GM18505 (cell line): ENCODE data around the gene MAL.

Experiments
- ATAC-seq: cut with Tn5 transposase; IDR thresholded peaks from one replicate; pipeline ENCODE4 v1.9.1; 2021; ENCODE audit not compliant: unreplicated experiment
- POLR2A ChIP-seq: IDR thresholded peaks from 4 replicates; pipeline ENCODE4 v1.6.1; 2011; ENCODE audit warnings: borderline replicate concordance; ENCODE audit not compliant: insufficient read depth, insufficient read length; ENCODE audit errors: extremely low read depth

Gene MAL

DNA sequence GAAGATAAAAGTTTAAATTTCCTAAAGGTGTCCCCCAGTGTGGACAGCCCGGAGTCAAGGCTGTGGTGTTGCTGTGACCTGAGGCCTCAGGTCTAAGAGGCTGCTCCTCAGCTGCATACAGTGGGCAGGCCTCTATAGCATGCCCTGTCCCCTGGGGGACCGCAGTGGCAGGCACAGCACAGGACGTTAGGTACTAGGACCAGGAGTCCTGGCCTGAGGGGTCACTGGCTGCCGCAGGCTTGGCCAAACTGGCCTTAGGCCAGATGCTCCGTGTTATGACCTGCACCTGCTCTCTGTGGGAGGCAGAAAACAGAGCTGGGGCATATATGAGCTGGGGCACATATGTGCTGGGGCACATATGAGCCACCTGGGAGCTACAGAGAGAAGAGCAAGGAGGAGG is 21.2 kb upstream of the MAL start:
- TF ChIP-seq POLR2A: no peak
- ATAC-seq: no peak

DNA sequence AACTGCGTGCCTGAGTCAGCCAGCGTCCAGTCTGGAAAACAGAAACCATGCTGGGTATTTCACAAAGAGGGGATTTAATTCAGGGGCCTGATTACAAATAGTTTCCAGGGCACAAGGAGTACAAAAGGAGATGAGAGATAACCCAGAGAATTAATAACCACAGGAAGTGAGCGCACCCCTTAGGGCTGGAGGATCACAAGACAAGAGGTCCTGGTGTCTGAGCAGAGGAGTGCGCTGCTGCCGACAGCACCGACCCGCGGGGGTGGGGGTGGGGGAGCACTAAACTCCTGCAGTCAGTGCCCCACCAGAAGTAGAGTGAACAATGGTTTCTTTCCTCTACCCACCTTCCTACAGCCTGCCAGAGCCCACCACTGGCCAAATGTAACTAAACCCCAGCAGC is 20.8 kb upstream of the MAL start:
- TF ChIP-seq POLR2A: no peak
- ATAC-seq: no peak

DNA sequence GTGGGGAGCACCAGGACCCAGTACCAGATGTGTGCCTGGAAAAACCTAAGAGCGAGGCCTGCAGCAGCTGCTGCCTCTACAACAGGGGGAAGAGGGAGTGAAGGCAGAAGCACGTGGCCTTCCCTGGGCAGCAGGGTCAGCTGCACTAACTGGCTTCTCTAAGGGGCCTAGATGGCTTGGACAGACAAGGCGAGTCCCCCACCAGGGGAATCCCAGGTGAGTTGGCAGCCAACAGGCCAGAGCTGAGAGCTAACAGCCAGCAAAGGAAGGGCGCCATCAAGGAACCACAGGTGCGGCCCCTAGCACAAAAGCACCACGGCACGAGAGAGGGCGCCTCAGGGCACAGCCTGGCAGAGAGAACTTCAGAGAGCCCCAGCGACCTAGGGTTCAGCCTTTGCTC is 19.8 kb upstream of the MAL start:
- ATAC-seq: no peak

DNA sequence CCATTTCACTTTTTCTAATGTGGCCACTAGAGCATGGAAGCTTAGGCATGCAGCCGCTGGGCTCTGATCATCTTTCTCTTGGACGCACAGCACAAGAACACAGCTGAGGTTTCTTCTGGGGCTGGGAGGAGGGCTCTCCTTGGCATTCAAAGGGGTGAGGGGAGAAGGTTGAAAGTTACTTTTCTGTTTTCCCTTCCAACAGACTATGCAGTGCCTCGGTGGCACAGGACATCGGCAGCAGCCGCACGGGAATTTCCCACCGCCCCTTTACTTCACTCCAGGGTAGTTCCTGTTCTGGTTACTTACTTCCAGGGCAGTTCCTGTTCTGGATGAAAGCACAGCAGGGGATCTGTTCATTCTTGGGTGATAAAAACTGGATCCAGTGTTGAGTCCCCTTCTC is 18.9 kb upstream of the MAL start:
- no peak for ATAC-seq

More for the DNA sequence above, 19.8 kb upstream of the MAL start:
- TF ChIP-seq POLR2A: no peak

DNA sequence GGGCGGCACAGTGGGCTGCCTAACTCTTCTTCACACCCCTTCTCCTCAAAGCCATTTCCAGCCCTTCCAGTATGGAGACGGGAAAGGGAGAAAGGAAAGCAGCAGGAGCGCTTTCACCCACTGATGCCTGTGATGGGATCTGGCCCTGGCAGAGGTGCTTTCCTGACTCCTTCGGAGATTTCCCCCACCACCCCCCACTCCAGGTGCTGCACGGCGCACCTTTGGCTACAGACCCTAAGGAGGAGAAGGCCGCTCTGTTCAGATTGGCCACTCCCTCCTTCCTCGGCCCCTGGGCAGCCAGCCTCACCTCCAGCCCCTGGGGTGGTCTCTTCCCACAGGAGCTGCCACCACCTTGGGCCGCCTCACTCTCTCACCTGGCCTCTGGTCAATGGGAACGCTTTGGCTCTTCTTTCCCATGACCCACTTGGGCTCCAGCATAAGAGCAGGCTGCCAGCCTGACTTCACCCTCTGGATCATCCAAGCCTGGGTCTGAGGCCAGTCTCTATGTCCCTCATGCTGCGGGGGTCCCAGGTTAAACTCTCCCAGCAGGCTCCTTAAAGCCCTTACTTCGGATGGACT is 18.4 kb upstream of the MAL start:
- no peak for ATAC-seq

More for the DNA sequence above, 18.9 kb upstream of the MAL start:
- no peak for TF ChIP-seq POLR2A

DNA sequence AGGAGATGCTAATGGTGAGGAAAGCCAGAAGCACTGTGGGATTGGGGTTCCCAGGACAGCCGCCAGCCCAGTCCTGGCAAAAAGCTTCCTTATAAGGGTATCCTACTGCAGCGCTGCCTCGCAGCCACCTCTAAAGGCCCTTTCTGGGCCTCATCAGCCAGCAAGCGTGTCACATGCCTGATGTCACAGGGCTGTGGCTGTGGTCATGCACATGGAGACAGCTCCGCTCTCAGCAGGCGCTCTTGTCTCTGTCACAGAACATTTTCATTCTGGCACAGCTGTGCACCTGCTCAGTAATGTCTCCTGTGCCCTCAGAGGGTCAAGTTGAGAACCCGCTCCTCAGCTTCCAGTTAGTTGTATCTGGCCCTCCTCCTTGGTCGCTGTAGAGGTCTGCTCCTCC is 17.7 kb upstream of the MAL start:
- no peak for ATAC-seq
- no peak for TF ChIP-seq POLR2A

More for the DNA sequence above, 18.4 kb upstream of the MAL start:
- no peak for TF ChIP-seq POLR2A

DNA sequence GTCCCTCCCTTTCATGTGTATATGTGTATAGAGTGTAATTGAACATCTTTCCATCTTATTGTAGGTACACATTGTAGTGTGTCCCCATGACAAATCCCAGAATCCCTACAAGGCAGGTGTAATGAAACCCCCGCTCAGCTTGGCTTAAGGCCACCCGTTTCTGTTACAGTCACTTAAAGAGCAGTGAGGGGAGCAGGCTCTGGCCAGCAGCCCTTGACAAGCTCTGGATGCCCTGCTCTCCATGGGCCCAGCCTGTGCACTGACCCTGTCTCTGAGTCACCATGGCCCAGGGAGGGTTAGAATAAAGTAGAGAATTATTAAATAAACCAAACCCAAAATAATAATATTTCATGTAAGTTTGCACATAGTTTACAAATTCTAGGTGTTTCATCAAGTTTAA is 17.2 kb upstream of the MAL start:
- no peak for TF ChIP-seq POLR2A
- no peak for ATAC-seq

DNA sequence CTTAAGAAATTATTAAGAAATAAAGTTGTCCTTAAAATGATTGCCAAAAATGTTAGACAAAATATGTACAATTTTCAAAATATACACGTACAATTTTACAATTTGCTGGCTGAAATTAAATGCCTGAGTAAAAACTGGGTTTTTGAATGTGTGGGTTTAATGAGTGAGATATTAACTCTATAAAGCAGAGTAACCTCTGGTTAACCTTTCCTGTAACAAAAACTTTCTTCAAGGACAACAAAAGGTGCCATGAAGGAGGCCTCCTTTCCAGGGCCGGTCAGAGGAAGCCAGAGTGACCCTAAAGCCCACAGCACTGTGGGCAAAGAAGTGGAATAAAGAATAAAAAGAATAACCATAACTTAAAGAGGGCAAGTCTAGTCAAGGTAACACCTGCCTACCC is 16.5 kb upstream of the MAL start:
- TF ChIP-seq POLR2A: no peak
- ATAC-seq: no peak

DNA sequence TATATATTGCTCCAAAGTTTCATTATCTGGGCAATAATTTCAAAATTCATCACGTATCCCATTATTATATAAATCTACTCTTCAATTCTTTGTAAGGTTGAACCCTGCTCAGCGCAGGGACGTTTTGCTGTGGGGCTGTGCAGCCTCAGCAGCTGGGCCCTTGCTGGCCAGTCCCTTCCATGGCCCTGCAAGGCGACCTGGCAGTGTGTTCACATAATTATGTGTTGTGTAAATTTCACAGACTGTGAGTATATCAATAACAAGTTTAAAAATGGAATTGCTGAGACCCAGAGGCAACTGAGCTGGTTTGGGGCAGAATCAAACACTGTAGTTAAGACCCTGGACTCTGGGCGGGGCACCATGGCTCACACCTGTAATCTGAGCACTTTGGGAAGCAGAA is 16.1 kb upstream of the MAL start:
- TF ChIP-seq POLR2A: no peak

DNA sequence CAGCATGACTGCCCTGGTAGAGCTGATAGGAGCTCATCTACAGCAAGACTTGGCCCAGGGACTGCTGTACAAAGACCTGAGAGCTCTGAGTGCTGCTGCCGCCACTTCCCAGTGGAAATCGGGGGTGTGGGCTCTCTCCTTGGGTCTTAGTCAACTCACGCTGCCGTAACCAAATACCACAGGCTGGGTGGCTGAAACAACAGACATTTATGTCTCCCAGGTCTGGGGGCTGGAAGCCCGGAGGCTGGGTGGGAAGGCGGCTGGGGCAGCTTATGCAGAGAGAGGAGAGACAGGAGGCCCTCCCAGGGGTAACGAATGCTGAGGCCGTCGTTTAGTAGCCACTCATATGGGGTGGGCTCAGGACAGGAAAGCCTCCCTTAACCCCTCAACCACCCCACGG is 15.4 kb upstream of the MAL start:
- ATAC-seq: no peak
- no peak for TF ChIP-seq POLR2A

More for the DNA sequence above, 16.1 kb upstream of the MAL start:
- ATAC-seq: no peak

DNA sequence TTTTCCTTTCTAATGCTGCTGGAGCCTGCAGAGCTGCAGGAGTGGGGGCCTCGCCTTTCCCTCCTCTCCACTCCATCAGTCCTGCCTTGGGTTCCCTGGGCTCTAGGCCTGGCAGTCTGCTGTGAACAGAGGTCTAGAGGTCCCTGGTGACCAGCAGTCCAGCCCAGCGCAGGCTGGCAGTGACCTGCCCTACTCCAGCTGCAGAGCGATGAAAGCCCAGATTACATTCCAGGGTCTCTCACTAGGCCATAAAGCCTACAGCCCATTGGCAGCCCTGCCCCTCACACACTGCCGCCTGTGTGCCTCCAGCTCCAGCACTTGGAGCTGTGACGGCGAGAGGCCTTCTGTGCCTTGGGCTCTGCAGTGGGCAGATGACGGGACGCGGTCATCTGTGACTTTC is 14.8 kb upstream of the MAL start:
- no peak for ATAC-seq
- TF ChIP-seq POLR2A: no peak

DNA sequence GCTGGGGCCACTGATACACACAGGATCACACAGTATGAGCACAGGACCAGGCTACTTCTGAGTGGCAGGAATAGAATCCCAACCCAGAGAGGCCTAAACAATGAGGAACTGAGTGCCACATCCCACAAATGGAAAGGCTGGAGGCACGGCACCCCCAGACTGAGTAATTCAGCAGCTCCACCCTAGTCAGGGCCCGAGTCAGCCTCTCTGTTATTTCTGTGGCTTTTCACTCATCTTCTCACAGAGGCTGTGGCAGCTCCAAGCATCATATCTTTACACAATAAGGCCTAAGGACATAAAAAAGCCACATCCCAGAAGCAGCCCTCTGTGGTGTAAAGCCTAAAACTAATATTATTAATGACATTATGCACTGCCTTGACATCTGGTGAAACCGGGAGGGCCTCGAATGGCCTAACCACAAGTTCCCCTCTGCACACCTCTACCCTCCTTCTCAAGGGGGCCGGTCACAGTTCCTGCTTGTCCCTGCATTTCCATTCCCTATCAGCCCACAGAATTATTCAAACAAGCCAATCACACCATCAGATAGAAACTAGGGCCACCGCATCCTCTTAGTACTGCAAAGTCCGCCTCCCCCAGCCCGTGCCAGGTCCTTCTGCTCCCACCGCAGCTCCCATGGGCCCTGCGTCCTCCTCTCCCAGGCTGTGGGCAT is 12.5 kb upstream of the MAL start:
- ATAC-seq: peak; percentile 79
- TF ChIP-seq POLR2A: no peak

DNA sequence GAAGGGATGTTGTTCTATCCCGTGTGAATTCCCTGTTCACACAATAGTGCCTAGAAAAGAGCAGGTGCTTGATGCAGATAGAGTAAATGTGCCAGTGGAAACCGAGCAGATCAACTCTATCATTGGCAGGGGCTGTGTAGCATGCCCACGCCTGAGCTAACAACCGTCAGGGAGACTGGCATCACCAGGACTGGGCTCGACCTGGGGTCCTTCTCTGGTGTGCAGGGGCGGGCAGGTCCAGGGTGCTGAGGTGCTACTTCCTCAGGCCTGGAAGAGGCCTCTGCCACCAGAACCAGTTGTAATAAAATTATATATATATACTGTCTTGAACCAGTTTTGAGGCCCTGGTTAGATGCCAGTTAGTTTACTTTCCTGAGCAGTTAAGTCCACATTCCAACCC is 11.8 kb upstream of the MAL start:
- TF ChIP-seq POLR2A: no peak
- no peak for ATAC-seq

DNA sequence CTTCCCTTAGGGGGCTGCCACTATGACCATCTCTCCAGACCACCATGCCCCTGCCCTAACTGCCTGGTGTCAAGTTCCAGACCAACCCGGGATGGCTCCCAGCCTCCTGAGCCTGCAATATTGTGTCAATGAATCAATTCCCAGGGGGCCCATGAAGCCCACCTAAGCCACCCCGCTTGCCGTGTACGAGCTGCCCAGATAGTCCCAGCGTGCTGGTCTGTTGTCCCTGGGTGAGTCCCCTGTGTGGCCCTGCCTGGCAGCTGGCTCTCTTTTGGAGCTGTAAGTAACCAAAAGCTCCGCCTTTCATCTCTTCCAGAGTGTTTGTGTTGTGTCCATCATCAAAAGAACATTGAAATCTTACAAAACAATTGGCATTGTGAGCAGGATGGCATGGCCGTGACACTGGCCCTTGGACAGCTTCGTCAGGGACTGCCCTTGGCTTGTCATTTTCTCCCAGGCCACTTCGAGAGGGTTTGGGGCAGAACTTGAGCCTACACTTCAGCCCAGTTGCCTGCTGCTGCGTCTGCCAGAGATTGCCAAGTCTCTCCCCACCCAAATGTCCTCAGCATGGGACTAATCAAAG is 11.3 kb upstream of the MAL start:
- TF ChIP-seq POLR2A: no peak
- ATAC-seq: no peak
